RWPE2 (cell line): ENCODE measurements around the gene PTTG1IP.

Experiments
- ATAC-seq: fragments of 200-7000 bp; cut with Tn5 transposase; 3 replicates; pipeline ENCODE4 v1.9.1; 2021; ENCODE audit warnings: low read depth
- DNase-seq: peaks from one replicate; pipeline ENCODE4 v3.0.0-alpha.2; 2020; ENCODE audit warnings: low spot score
- H3K27ac ChIP-seq: fragments of 450-650 bp; 2 replicates; pipeline ENCODE4 v1.5.1; 2017; ENCODE audit warnings: mild to moderate bottlenecking; ENCODE audit not compliant: poor library complexity, severe bottlenecking
- H3K27me3 ChIP-seq: fragments of 250-450 bp; sonication (Bioruptor Pico); 2 replicates; pipeline ENCODE4 v1.5.1; 2021; ENCODE audit warnings: mild to moderate bottlenecking, moderate library complexity; ENCODE audit not compliant: insufficient read depth, poor library complexity, severe bottlenecking
- H3K36me3 ChIP-seq: fragments of 250-450 bp; sonication (Bioruptor Pico); 2 replicates; pipeline ENCODE4 v1.5.1; 2020; ENCODE audit warnings: low read depth, mild to moderate bottlenecking, moderate library complexity
- H3K4me1 ChIP-seq: fragments of 250-450 bp; sonication (Bioruptor Pico); 2 replicates; pipeline ENCODE4 v1.5.1; 2021; ENCODE audit warnings: mild to moderate bottlenecking, moderate library complexity; ENCODE audit not compliant: insufficient read depth, poor library complexity, severe bottlenecking
- H3K4me3 ChIP-seq: fragments of 250-450 bp; sonication (Bioruptor Pico); 2 replicates; pipeline ENCODE4 v1.5.1; 2021; ENCODE audit warnings: mild to moderate bottlenecking, moderate library complexity; ENCODE audit not compliant: severe bottlenecking
- H3K9me3 ChIP-seq: fragments of 250-450 bp; sonication (Bioruptor Pico); 2 replicates; pipeline ENCODE4 v1.5.1; 2021; ENCODE audit warnings: mild to moderate bottlenecking, moderate library complexity; ENCODE audit not compliant: severe bottlenecking
- TF ChIP-seq, protein P1 (sequence below): fragments of 450-650 bp; IDR thresholded peaks from one replicate; pipeline ENCODE4 v1.5.1; 2017; ENCODE audit warnings: mild to moderate bottlenecking, moderate library complexity; ENCODE audit not compliant: poor library complexity, severe bottlenecking

Gene PTTG1IP

DNA sequence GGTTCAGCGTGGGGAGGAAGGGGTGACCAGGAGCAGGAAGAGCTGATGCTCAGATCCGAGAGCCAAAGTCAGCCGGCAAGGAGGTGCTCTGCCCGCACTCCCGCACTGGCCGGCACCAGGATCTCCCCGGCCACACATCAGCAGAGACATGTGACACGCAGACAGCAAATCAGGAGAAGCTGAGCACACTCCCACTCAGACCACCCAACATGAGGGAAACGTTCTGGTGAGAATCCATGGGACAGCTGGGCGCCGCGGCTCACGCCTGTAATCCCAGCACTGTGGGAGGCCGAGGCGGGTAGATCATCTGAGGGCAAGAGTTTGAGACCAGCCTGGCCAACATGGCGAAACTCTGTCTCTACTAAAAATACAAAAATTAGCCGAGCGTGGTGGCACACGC, 18.6 kb upstream of the PTTG1IP start:
- H3K9me3 ChIP-seq, result no peaks in the 10 kb centered on the region
- DNase-seq (no peak), ATAC-seq (no peak)
- no peak overlapping the region for H3K4me3 ChIP-seq
- TF ChIP-seq, protein P1, sequence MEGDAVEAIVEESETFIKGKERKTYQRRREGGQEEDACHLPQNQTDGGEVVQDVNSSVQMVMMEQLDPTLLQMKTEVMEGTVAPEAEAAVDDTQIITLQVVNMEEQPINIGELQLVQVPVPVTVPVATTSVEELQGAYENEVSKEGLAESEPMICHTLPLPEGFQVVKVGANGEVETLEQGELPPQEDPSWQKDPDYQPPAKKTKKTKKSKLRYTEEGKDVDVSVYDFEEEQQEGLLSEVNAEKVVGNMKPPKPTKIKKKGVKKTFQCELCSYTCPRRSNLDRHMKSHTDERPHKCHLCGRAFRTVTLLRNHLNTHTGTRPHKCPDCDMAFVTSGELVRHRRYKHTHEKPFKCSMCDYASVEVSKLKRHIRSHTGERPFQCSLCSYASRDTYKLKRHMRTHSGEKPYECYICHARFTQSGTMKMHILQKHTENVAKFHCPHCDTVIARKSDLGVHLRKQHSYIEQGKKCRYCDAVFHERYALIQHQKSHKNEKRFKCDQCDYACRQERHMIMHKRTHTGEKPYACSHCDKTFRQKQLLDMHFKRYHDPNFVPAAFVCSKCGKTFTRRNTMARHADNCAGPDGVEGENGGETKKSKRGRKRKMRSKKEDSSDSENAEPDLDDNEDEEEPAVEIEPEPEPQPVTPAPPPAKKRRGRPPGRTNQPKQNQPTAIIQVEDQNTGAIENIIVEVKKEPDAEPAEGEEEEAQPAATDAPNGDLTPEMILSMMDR, result no peak
- peaks cover 2% of the 10 kb centered on the region for H3K27me3 ChIP-seq
- H3K36me3 ChIP-seq, result no peaks in the 10 kb centered on the region
- H3K27ac ChIP-seq, result no peak overlapping the region
- no peaks in the 10 kb centered on the region for H3K4me1 ChIP-seq

DNA sequence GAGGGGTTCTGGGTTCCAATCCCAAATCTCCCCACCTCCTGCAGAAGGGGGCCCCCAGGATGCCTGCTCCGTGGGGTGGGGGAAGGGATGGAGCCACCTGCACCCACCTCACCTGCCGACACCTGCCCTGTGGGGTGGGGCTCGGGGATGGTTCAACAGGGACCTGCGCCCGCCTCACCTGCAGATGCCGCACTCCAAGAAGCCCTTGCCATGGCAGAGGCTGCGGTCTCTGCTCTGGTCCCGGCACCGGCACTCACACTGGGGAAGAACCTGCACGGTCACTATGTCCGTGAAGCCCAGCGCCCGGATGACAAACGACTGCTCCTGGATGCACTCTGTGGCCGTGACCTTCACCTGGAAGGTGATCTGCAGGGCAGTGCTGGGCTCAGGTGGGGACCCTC, 18.1 kb upstream of the PTTG1IP start:
- TF ChIP-seq, protein P1, result no peak
- no peak overlapping the region for H3K4me3 ChIP-seq
- no peaks in the 10 kb centered on the region for H3K9me3 ChIP-seq
- H3K27ac ChIP-seq, result no peak overlapping the region
- H3K4me1 ChIP-seq, result no peaks in the 10 kb centered on the region
- no peak for ATAC-seq
- DNase-seq, result no peak
- H3K27me3 ChIP-seq, result peaks cover 2% of the 10 kb centered on the region
- no peaks in the 10 kb centered on the region for H3K36me3 ChIP-seq

DNA sequence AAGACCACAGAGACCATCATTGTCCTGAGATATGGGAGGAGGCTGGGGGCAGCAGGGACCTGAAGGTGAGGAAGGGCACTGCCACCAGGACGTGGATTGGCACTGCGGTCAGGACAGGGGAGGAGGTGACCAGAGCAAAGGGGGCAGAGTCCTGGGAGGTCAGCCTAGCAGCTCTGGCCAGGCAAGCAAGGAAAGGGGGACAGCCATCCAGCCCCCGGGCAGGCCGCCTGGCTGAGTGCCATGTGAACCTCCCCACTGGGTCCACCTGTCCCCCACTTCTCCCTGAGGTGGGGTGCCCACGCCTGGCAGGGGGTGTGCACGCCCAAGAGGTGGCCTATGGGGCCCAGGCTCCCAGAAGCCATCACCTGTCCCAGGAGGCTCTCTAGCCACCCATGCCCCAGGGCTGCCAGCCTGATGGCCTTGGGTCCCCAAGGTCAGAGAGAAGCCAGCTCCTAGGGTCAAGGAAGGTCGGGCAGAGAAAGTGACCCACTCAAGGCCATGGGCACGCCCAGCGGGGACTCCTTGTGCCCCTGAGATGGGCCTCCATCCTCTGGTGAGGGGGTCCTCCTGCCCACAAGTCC, 17.6 kb upstream of the PTTG1IP start:
- no peak overlapping the region for H3K27ac ChIP-seq
- peaks cover 2% of the 10 kb centered on the region for H3K27me3 ChIP-seq
- ATAC-seq, result no peak
- no peaks in the 10 kb centered on the region for H3K9me3 ChIP-seq
- TF ChIP-seq, protein P1, result no peak
- H3K4me3 ChIP-seq, result no peak overlapping the region
- DNase-seq, result no peak
- H3K4me1 ChIP-seq, result no peaks in the 10 kb centered on the region
- H3K36me3 ChIP-seq, result no peaks in the 10 kb centered on the region

DNA sequence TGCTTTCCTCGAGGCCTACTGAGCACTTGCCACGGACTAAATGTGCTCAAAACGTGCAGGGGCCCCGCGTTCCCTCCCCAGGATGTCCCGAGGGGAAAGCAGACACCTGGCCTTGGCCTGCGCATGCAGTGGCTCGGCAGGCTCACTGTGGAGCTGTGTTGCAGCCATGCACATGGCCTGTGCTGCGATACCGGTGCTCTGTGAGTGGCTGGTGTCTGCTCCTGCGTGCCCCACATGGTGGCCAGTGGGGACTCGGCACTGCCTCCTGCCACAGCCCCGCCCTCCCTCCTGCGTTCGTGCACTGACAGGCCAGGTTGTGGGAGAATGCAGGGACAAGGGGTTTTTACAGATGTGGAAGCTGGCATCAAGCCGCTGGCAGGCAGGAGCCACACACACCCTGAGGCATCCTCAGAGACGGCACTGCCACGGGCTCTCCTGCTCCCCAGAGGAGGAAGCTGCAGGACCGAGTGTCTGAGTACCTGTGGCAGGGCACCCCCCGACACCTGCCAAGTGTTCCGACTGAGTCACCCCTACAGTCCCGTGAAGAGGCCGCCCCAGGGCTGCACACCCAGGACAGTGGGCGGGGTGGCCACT, 16.9 kb upstream of the PTTG1IP start:
- DNase-seq (no peak), ATAC-seq (no peak)
- no peak overlapping the region for H3K4me3 ChIP-seq
- TF ChIP-seq, protein P1, result no peak
- H3K9me3 ChIP-seq, result no peaks in the 10 kb centered on the region
- H3K4me1 ChIP-seq, result no peaks in the 10 kb centered on the region
- H3K27me3 ChIP-seq, result peaks cover 2% of the 10 kb centered on the region
- H3K36me3 ChIP-seq, result no peaks in the 10 kb centered on the region
- H3K27ac ChIP-seq, result no peak overlapping the region

DNA sequence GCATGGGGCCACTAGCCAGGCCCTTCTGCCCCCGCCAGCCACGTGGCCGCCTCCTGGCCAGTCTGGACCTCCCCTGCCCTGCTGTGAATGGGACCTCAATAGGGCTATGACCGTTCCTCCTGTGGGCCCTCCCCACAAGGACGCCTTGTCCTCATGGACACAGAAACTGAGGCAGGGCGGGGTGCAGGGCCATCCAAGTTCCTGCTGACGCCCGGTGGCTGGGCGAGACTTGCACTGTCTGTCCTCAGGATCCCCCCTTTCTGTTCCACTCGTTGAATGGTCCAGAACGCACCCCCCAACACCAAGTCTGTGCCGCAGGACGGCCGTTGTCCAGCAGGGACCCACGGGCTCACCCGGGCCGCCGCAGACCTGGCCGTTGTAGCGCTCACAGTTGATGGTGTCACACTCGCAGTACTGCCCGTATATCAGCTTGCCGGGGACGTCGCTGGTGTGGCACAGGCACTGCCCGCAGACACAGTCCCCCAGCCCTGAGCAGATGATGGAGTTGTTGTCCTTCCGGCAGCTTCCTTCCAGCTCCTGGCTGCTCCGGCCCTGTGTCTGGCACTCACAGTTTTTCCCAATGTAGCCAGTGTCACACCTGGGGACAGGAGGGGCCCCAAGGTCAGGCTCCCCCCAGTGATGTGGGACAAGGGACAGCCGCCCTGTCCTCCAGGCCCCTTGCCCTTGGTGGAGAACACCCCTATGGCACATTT, 16.3 kb upstream of the PTTG1IP start:
- H3K4me3 ChIP-seq, result no peak overlapping the region
- H3K27me3 ChIP-seq, result peaks cover 2% of the 10 kb centered on the region
- DNase-seq, result no peak
- TF ChIP-seq, protein P1, result no peak
- H3K27ac ChIP-seq, result no peak overlapping the region
- no peak for ATAC-seq
- no peaks in the 10 kb centered on the region for H3K4me1 ChIP-seq
- H3K36me3 ChIP-seq, result no peaks in the 10 kb centered on the region
- H3K9me3 ChIP-seq, result no peaks in the 10 kb centered on the region
